GM23338 (cell line): ENCODE results near the gene CUX1.

Experiments used
- CREB1 ChIP-seq: fragments of 250-450 bp; sonication (Bioruptor Pico); IDR thresholded peaks from 2 replicates; pipeline ENCODE4 v1.5.0; 2020; ENCODE audit warnings: low read depth, mild to moderate bottlenecking, moderate library complexity
- CTCF ChIP-seq, 2 experiments: fragments of 200-600 bp in 1 of 2; sonication (generic) in 1 of 2; conservative IDR thresholded peaks; 2 replicates each; pipeline versions ENCODE4 v1.5.1 to v1.6.1; 2016 to 2017; ENCODE audit warnings: antibody characterized with exemption in 2 of 2, low read depth in 2 of 2, mild to moderate bottlenecking in 2 of 2, moderate library complexity in 1 of 2
- ETS1 ChIP-seq: IDR thresholded peaks from 2 replicates; pipeline ENCODE4 v1.6.1; 2016; ENCODE audit warnings: antibody characterized with exemption
- EZH2 ChIP-seq: fragments of 200-600 bp; sonication (generic); IDR thresholded peaks from one replicate; pipeline ENCODE4 v1.8.0; 2017; ENCODE audit warnings: antibody characterized with exemption, mild to moderate bottlenecking, low read depth; ENCODE audit not compliant: unreplicated experiment
- EZH2phosphoT487 ChIP-seq: fragments of 200-600 bp; sonication (generic); IDR thresholded peaks from one replicate; pipeline ENCODE4 v1.8.1; 2018; ENCODE audit warnings: antibody characterized with exemption; ENCODE audit not compliant: unreplicated experiment
- JUNB ChIP-seq: IDR thresholded peaks from one replicate; pipeline ENCODE4 v1.6.1; 2016; ENCODE audit warnings: antibody characterized with exemption; ENCODE audit not compliant: unreplicated experiment
- NANOG ChIP-seq: IDR thresholded peaks from 2 replicates; pipeline ENCODE4 v1.6.1; 2016; ENCODE audit warnings: antibody characterized with exemption, borderline replicate concordance
- POLR2AphosphoS5 ChIP-seq: IDR thresholded peaks from 2 replicates; pipeline ENCODE4 v1.6.1; 2016; ENCODE audit warnings: antibody characterized with exemption, low read depth
- REST ChIP-seq: IDR thresholded peaks from one replicate; pipeline ENCODE4 v1.6.1; 2018; ENCODE audit warnings: antibody characterized with exemption; ENCODE audit not compliant: unreplicated experiment
- ZNF114 ChIP-seq: fragments of 250-450 bp; sonication (Bioruptor Pico); IDR thresholded peaks from 2 replicates; pipeline ENCODE4 v1.5.0; 2020; ENCODE audit warnings: mild to moderate bottlenecking, moderate library complexity
- ZNF462 ChIP-seq: fragments of 250-450 bp; sonication (Bioruptor Pico); IDR thresholded peaks from 2 replicates; pipeline ENCODE4 v1.5.0; 2020; ENCODE audit warnings: mild to moderate bottlenecking, moderate library complexity

- TF ChIP-seq CTCF (conservative IDR thresholded peaks at IDR 0.05; ENCODE audit: low read depth in 2 of 2) (no peak), EZH2phosphoT487 (no peak), JUNB (no peak), REST (no peak), POLR2AphosphoS5 (no peak), EZH2 (no peak), CREB1 (no peak), ETS1 (no peak), ZNF462 (CRISPR knock-in tag) (no peak), ZNF114 (CRISPR knock-in tag) (no peak), NANOG (no peak)
These were observed 7.0 kb downstream of the CUX1 start for GRCh38 chr7:101824440-101824839.
